Uterus (tissue), 2 donors: ENCODE data around the gene SARDH.

Experiments used
- POLR2A ChIP-seq, 2 donors: fragments of 450-650 bp; IDR thresholded peaks; one replicate each; pipeline ENCODE4 v1.6.1; 2016; ENCODE audit warnings: antibody characterized with exemption in 2 of 2, mild to moderate bottlenecking in 1 of 2, moderate library complexity in 1 of 2
- TF ChIP-seq, protein P1 (sequence below), 4 experiments: fragments of 200-600 bp in 2 of 4; fragments of 450-650 bp in 2 of 4; sonication (generic) in 2 of 4; IDR thresholded peaks; one replicate each; pipeline ENCODE4 v1.5.1; 2016 to 2019; ENCODE audit warnings: antibody characterized with exemption in 4 of 4, mild to moderate bottlenecking in 2 of 4, moderate library complexity in 1 of 4

DNA sequence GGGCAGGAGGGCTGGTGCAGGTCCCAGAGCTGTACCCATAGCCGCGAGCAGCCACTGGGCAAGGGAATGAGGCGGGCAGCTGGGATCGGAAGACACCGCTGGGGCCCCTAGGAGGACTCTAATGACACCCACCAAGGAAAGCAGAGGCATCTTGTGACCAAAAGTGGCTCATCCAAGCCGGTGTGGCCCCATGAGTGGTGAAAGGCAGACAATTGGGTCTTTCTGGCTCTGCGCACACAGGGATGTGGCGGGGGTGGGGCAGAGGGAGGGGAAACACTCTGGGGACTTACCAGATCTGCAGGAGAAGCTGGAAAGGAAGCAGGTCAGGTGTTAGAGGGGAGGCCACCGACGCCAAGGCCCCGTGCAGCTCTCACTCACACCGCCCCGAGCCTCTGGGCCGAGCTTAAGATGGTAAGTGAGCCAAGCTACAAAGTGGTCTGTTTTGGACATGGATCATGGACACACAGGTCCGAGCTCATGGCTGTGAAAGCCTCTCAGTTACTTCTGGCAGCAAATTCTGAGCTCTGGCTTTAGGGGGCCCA, 42.3 kb upstream of the SARDH start:
- TF ChIP-seq, protein P1, sequence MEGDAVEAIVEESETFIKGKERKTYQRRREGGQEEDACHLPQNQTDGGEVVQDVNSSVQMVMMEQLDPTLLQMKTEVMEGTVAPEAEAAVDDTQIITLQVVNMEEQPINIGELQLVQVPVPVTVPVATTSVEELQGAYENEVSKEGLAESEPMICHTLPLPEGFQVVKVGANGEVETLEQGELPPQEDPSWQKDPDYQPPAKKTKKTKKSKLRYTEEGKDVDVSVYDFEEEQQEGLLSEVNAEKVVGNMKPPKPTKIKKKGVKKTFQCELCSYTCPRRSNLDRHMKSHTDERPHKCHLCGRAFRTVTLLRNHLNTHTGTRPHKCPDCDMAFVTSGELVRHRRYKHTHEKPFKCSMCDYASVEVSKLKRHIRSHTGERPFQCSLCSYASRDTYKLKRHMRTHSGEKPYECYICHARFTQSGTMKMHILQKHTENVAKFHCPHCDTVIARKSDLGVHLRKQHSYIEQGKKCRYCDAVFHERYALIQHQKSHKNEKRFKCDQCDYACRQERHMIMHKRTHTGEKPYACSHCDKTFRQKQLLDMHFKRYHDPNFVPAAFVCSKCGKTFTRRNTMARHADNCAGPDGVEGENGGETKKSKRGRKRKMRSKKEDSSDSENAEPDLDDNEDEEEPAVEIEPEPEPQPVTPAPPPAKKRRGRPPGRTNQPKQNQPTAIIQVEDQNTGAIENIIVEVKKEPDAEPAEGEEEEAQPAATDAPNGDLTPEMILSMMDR (IDR thresholded peaks at IDR 0.05), result no peak
- TF ChIP-seq POLR2A (IDR thresholded peaks at IDR 0.05), result no peak
